HepG2 (cell line): ENCODE measurements around the gene ATAD3C. TPM values are rescaled to one million over a fixed set of nuclear protein-coding genes. Genes with fewer than 3 reads are reported as not detected.

Experiments
- AGO2 ChIP-seq: fragments of 200-400 bp; formaldehyde crosslinking; optimal IDR thresholded peaks from 2 replicates; pipeline ENCODE3; 2017; ENCODE audit warnings: mild to moderate bottlenecking, low read depth, low read length, moderate library complexity
- EP300 ChIP-seq, 3 experiments: sonication (generic) in 1 of 3; formaldehyde crosslinking in 1 of 3; IDR thresholded peaks; 2 replicates each; pipeline versions ENCODE4 v1.5.1 to v1.6.1; 2011 to 2020; ENCODE audit warnings: low read depth in 2 of 3, low read length in 2 of 3, borderline replicate concordance in 1 of 3, improper control_type of control experiment in 1 of 3, mild to moderate bottlenecking in 1 of 3, missing genetic modification reagents in 1 of 3, moderate library complexity in 1 of 3
- GATAD2A ChIP-seq: IDR thresholded peaks from 2 replicates; pipeline ENCODE4 v1.6.1; 2016
- HOXA3 ChIP-seq: sonication (generic); formaldehyde crosslinking; IDR thresholded peaks from 2 replicates; pipeline ENCODE4 v1.5.0; 2020; ENCODE audit warnings: missing genetic modification reagents
- KLF16 ChIP-seq, 2 experiments: sonication (generic) in 1 of 2; formaldehyde crosslinking in 1 of 2; IDR thresholded peaks; 2 replicates each; pipeline versions ENCODE4 v1.6.1 to v1.8.0; 2016 to 2023; ENCODE audit warnings: missing genetic modification reagents in 2 of 2, missing compliant biosample characterization in 1 of 2
- MYNN ChIP-seq: sonication (generic); formaldehyde crosslinking; IDR thresholded peaks from 2 replicates; pipeline ENCODE4 v1.4.0; 2020; ENCODE audit warnings: mild to moderate bottlenecking, low read depth, missing genetic modification reagents
- NFKB2 ChIP-seq: sonication (generic); formaldehyde crosslinking; IDR thresholded peaks from 2 replicates; pipeline ENCODE4 v1.4.0; 2020; ENCODE audit warnings: missing genetic modification reagents, borderline replicate concordance
- NFRKB ChIP-seq: fragments of 450-650 bp; IDR thresholded peaks from 2 replicates; pipeline ENCODE4 v1.6.1; 2017
- U2AF1 ChIP-seq: fragments of 200-400 bp; formaldehyde crosslinking; optimal IDR thresholded peaks from 2 replicates; pipeline ENCODE3; 2017; ENCODE audit warnings: mild to moderate bottlenecking, low read depth, low read length
- ZNF101 ChIP-seq: sonication (generic); formaldehyde crosslinking; IDR thresholded peaks from 2 replicates; pipeline ENCODE4 v1.4.0; 2020; ENCODE audit warnings: mild to moderate bottlenecking, low read depth, missing genetic modification reagents, borderline replicate concordance
- ZNF614 ChIP-seq: IDR thresholded peaks from 2 replicates; pipeline ENCODE4 v1.6.1; 2018; ENCODE audit warnings: missing biosample characterization, missing genetic modification reagents, inconsistent platforms, borderline replicate concordance
- ZNF746 ChIP-seq: sonication (generic); formaldehyde crosslinking; IDR thresholded peaks from 2 replicates; pipeline ENCODE4 v1.8.0; 2022; ENCODE audit warnings: mild to moderate bottlenecking, missing genetic modification reagents
- ZNF776 ChIP-seq: sonication (generic); formaldehyde crosslinking; IDR thresholded peaks from 2 replicates; pipeline ENCODE4 v1.4.0; 2020; ENCODE audit warnings: mild to moderate bottlenecking, missing genetic modification reagents
- polyA plus RNA-seq, 8 experiments: library from polyadenylated mRNA; depleted of rRNA in 3 of 8; stranded (reverse) in 7 of 8; unstranded in 1 of 8; fragments of >200 nt; fragmentation: Illumina TruSeq in 4 of 8; extraction: Trizol in 4 of 8; gene quantifications; 2 replicates each; pipeline versions ENCODE4 v1.2.1 to v1.2.3, GENCODE V29; 2011 to 2016; ENCODE audit warnings: low read depth in 4 of 8, missing spikeins in 1 of 8, mixed read lengths in 1 of 8; ENCODE audit not compliant: insufficient read depth in 1 of 8
- total RNA-seq, 5 experiments: library from RNA; depleted of rRNA; stranded (reverse); fragments of >200 nt; fragmentation: Illumina TruSeq; extraction: Trizol; gene quantifications; 2 replicates each; pipeline ENCODE4 v1.2.3, GENCODE V29; 2016; ENCODE audit warnings: low read depth in 1 of 5
- TF ChIP-seq, protein P1 (sequence below): sonication (generic); formaldehyde crosslinking; IDR thresholded peaks from 2 replicates; pipeline ENCODE4 v1.5.0; 2020; ENCODE audit warnings: mild to moderate bottlenecking, low read depth, missing genetic modification reagents, borderline replicate concordance
- TF ChIP-seq, protein P2 (sequence below): sonication (generic); formaldehyde crosslinking; IDR thresholded peaks from 2 replicates; pipeline ENCODE4 v1.5.1; 2020; ENCODE audit warnings: missing genetic modification reagents, mild to moderate bottlenecking, borderline replicate concordance
- TF ChIP-seq, protein P3 (sequence below): IDR thresholded peaks from 2 replicates; pipeline ENCODE4 v1.6.1; 2016; ENCODE audit warnings: low read depth, missing genetic modification reagents, missing compliant biosample characterization
- TF ChIP-seq, protein P4 (sequence below): sonication (generic); formaldehyde crosslinking; IDR thresholded peaks from 2 replicates; pipeline ENCODE4 v1.8.1; 2023; ENCODE audit warnings: mild to moderate bottlenecking, moderate library complexity, missing genetic modification reagents
- TF ChIP-seq, protein P5 (sequence below): sonication (generic); formaldehyde crosslinking; IDR thresholded peaks from 2 replicates; pipeline ENCODE4 v1.5.1; 2020; ENCODE audit warnings: missing genetic modification reagents, mild to moderate bottlenecking, borderline replicate concordance

Gene ATAD3C
- total and polyA plus RNA-seq, 2 of the 13 experiments (the other 11 are each of a cell fraction or from before 2014, with no cell fraction given), result 2.4 to 3.2 TPM

DNA sequence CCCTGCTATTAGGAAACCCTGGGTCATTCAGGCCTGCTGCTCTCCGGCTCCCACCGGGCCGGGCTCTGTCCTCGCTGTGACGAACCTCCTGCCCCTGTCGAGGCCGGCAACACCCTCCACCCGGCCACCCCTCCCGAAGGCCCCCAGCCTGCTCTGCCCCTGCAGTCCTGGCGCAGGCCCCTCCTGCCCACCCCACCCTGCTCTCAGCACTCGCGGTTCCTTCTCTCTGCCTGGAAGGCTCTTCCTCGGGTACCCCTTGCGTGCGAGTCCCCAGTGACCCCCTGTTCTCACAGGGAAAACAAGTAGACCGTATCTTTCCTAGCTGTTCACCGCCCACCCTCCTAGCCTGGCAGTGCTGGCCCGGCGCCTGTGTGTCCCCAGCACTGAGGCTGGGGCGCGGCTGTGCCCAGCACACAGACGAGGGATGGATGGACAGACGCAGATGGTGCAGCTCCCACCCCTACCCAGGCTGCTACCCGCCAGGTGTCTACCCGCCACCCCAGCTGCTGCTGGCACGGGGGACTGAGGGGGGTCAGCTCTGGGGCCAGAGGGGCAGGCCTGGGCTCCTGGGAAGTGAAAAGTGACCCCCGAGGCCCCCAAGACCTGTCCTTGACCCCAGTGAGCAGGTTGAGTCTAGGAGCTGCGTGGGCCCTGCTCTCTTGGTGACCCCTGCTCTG, 17.1 kb upstream of the ATAD3C start (continued):
- TF ChIP-seq, protein P1, sequence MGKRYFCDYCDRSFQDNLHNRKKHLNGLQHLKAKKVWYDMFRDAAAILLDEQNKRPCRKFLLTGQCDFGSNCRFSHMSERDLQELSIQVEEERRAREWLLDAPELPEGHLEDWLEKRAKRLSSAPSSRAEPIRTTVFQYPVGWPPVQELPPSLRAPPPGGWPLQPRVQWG (CRISPR knock-in tag), result no peak
- TF ChIP-seq AGO2, result peak; percentile 98
- peak; percentile 8; the same call in 1 of the 2 replicates for TF ChIP-seq NFKB2 (CRISPR knock-in tag)
- TF ChIP-seq ZNF776 (CRISPR knock-in tag), result no peak
- TF ChIP-seq, protein P2, sequence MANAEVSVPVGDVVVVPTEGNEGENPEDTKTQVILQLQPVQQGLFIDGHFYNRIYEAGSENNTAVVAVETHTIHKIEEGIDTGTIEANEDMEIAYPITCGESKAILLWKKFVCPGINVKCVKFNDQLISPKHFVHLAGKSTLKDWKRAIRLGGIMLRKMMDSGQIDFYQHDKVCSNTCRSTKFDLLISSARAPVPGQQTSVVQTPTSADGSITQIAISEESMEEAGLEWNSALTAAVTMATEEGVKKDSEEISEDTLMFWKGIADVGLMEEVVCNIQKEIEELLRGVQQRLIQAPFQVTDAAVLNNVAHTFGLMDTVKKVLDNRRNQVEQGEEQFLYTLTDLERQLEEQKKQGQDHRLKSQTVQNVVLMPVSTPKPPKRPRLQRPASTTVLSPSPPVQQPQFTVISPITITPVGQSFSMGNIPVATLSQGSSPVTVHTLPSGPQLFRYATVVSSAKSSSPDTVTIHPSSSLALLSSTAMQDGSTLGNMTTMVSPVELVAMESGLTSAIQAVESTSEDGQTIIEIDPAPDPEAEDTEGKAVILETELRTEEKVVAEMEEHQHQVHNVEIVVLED (CRISPR knock-in tag), result no peak
- TF ChIP-seq ZNF614, result no peak
- TF ChIP-seq, protein P3, sequence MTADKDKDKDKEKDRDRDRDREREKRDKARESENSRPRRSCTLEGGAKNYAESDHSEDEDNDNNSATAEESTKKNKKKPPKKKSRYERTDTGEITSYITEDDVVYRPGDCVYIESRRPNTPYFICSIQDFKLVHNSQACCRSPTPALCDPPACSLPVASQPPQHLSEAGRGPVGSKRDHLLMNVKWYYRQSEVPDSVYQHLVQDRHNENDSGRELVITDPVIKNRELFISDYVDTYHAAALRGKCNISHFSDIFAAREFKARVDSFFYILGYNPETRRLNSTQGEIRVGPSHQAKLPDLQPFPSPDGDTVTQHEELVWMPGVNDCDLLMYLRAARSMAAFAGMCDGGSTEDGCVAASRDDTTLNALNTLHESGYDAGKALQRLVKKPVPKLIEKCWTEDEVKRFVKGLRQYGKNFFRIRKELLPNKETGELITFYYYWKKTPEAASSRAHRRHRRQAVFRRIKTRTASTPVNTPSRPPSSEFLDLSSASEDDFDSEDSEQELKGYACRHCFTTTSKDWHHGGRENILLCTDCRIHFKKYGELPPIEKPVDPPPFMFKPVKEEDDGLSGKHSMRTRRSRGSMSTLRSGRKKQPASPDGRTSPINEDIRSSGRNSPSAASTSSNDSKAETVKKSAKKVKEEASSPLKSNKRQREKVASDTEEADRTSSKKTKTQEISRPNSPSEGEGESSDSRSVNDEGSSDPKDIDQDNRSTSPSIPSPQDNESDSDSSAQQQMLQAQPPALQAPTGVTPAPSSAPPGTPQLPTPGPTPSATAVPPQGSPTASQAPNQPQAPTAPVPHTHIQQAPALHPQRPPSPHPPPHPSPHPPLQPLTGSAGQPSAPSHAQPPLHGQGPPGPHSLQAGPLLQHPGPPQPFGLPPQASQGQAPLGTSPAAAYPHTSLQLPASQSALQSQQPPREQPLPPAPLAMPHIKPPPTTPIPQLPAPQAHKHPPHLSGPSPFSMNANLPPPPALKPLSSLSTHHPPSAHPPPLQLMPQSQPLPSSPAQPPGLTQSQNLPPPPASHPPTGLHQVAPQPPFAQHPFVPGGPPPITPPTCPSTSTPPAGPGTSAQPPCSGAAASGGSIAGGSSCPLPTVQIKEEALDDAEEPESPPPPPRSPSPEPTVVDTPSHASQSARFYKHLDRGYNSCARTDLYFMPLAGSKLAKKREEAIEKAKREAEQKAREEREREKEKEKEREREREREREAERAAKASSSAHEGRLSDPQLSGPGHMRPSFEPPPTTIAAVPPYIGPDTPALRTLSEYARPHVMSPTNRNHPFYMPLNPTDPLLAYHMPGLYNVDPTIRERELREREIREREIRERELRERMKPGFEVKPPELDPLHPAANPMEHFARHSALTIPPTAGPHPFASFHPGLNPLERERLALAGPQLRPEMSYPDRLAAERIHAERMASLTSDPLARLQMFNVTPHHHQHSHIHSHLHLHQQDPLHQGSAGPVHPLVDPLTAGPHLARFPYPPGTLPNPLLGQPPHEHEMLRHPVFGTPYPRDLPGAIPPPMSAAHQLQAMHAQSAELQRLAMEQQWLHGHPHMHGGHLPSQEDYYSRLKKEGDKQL (CRISPR knock-in tag), result no peak; the same call in 1 of the 2 replicates
- TF ChIP-seq KLF16 (CRISPR knock-in tag; IDR thresholded peaks at IDR 0.05), result peak in 1 of 2 experiments; percentile 9; a peak in 1 of 4 replicates
- no peak for TF ChIP-seq GATAD2A (CRISPR knock-in tag)
- no peak for TF ChIP-seq ZNF101 (CRISPR knock-in tag)
- peak; percentile 8; the same call in 1 of the 2 replicates for TF ChIP-seq ZNF746 (CRISPR knock-in tag)
- no peak for TF ChIP-seq HOXA3 (CRISPR knock-in tag)
- TF ChIP-seq MYNN (CRISPR knock-in tag), result no peak
- TF ChIP-seq, protein P4, sequence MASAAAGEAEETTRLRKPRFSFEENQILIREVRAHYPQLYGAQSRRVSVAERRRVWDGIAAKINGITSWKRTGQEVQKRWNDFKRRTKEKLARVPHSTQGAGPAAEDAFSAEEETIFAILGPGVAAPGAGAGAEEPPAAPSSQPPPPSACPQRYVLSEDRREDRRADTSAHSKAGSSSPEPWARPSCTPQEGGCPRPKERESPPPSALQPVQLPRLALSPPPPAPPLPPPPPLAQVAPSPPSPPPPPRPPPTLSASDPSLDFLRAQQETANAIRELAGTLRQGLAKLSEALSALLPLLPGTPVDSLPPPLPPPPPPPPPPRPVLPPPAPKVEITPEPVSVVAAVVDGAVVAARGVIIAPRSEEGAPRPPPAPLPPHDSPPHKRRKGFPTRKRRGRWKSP (CRISPR knock-in tag), result 0 out of 2 replicates have a peak, but pooled peaks have one; percentile 2
- 0 out of 4 replicates have a peak, but pooled peaks of 1 of the 2 experiments have one; percentile 0 for TF ChIP-seq EP300 (IDR thresholded peaks at IDR 0.05; ENCODE audit: low read depth in 2 of 2, low read length in 2 of 2)
- TF ChIP-seq EP300 (CRISPR knock-in tag; IDR thresholded peaks at IDR 0.05; ENCODE audit: borderline replicate concordance), result no peak
- no peak for TF ChIP-seq U2AF1
- no peak for TF ChIP-seq NFRKB
- TF ChIP-seq, protein P5, sequence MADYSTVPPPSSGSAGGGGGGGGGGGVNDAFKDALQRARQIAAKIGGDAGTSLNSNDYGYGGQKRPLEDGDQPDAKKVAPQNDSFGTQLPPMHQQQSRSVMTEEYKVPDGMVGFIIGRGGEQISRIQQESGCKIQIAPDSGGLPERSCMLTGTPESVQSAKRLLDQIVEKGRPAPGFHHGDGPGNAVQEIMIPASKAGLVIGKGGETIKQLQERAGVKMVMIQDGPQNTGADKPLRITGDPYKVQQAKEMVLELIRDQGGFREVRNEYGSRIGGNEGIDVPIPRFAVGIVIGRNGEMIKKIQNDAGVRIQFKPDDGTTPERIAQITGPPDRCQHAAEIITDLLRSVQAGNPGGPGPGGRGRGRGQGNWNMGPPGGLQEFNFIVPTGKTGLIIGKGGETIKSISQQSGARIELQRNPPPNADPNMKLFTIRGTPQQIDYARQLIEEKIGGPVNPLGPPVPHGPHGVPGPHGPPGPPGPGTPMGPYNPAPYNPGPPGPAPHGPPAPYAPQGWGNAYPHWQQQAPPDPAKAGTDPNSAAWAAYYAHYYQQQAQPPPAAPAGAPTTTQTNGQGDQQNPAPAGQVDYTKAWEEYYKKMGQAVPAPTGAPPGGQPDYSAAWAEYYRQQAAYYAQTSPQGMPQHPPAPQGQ, result no peak
